ENCODE results near the gene RAI1. TPM values are rescaled to one million over a fixed set of nuclear protein-coding genes. Genes with fewer than 3 reads are reported as not detected.
A peak's percentile ranks its signal among the peaks of the same experiment; 100 is the strongest.

RAI1 gene
- total RNA-seq, 2 donors from 2014 or later = 7.0 to 16.0 TPM

DNA sequence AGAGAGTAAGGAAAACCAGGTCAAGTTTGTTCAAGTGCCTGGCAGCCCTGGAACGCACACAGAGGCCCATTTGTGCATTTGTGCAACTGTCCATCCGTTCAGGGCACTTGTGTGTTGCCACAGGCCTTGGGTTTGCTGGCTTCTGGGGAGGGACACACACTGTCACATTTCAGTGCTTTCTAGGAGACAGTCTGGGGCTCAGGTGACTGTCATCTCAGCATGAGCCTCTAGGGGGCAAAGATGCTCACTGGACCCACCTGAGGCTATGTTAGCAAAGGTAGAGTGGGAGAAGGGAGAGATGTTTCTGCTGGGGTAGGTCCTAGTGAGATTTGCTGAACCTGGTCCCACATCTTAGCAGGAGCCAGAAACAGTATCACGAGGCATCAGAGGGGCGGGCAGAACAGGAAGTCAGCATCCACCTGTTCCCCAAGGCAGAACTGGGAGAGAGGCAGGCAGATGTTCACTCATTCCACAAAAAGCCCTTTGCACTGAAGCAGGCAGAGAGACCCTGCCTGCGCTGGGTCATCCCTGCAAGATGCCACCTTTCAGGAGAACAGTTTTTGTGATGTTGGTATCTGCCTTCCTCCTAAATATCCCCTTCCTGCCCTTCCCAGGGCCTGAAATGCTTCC lies 48.5 kb downstream of the RAI1 start:
- ATAC-seq (replicated peaks) = peak; percentile 89
- Mint-ChIP-seq H3K27me3 (no peaks in the 10 kb centered on the region), H3K4me1 (no peaks in the 10 kb centered on the region), H3K9me3 (no peaks in the 10 kb centered on the region), H3K4me3 (no peak overlapping the region), H3K36me3 (ENCODE audit: low read depth) (no peaks in the 10 kb centered on the region), H3K27ac (no peak overlapping the region)

GRCh38 chr17:17730250-17730935 lies 49.1 kb downstream of the RAI1 start:
- Mint-ChIP-seq H3K4me1 (no peaks in the 10 kb centered on the region), H3K9me3 (no peaks in the 10 kb centered on the region), H3K27me3 (no peaks in the 10 kb centered on the region), H3K36me3 (ENCODE audit: low read depth) (no peaks in the 10 kb centered on the region), H3K27ac (no peak overlapping the region), H3K4me3 (no peak overlapping the region)
- no peak for ATAC-seq (replicated peaks)

- Mint-ChIP-seq H3K27ac (peak overlapping the region; percentile 48), H3K4me3 (no peak overlapping the region), H3K9me3 (no peaks in the 10 kb centered on the region), H3K36me3 (ENCODE audit: low read depth) (no peaks in the 10 kb centered on the region), H3K27me3 (no peaks in the 10 kb centered on the region), H3K4me1 (peaks cover 3% of the 10 kb centered on the region)
- ATAC-seq (replicated peaks) = no peak
Observed at GRCh38 chr17:17732444-17732843, 51.2 kb downstream of the RAI1 start.

GRCh38 chr17:17732892-17733670 lies 51.8 kb downstream of the RAI1 start:
- Mint-ChIP-seq H3K27me3 (no peaks in the 10 kb centered on the region), H3K36me3 (ENCODE audit: low read depth) (no peaks in the 10 kb centered on the region), H3K9me3 (no peaks in the 10 kb centered on the region), H3K4me3 (no peak overlapping the region), H3K27ac (no peak overlapping the region), H3K4me1 (peaks cover 3% of the 10 kb centered on the region)
- ATAC-seq (replicated peaks) = no peak

- Mint-ChIP-seq H3K27me3 (no peaks in the 10 kb centered on the region), H3K9me3 (no peaks in the 10 kb centered on the region), H3K4me1 (peaks cover 7% of the 10 kb centered on the region), H3K4me3 (no peak overlapping the region), H3K36me3 (ENCODE audit: low read depth) (no peaks in the 10 kb centered on the region), H3K27ac (no peak overlapping the region)
- no peak for ATAC-seq (replicated peaks)
Observed at GRCh38 chr17:17736205-17737183, 55.2 kb downstream of the RAI1 start.

DNA sequence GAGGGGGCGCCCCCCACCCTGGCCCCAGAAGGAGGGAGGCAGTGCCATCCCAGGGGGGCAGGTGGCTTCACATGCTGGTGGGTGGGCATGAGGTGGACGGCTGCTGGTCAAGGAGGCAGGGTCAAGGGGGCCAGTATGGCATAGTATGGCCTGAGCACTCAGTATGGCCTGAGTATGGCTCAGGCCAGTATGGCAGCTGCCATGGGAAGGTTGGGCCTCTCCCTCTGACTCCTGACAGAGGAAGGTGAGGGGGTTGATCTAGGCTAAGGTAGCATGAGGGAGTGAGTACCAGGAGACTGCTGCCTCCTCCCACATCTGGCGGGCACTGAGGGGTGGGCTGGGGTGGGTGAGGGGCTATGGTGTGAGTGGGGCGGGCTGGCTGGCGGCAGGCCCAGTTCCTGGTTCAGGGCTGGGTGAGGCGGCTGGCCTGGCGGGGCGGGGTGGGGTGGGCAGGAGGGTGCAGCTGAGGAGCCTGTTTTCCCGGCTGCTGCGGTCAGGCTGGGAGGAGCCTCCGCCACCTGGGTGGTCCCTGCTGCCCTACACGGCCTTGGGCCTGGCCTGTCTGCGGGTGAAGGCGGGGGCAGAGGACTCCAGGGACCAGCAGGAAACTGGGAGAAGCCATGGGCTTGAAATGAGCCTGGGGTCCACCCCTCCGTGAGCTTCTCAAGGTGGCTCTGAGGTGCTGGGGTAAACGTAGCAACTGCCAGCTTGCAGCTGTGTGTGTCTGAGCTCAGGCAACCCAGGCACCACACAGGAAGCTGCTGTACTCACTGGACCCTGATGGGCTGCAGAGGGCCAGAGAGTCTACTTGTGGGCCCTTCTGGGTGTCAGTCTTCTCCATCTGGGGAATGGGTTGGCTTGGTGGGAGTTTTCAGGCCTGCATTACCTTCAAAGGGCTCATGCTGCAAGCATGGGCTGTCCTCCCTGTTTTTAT lies 57.0 kb downstream of the RAI1 start:
- no peaks in the 10 kb centered on the region for H3K36me3 Mint-ChIP-seq (ENCODE audit: low read depth)
- H3K27me3 Mint-ChIP-seq = no peaks in the 10 kb centered on the region
- no peak overlapping the region for H3K4me3 Mint-ChIP-seq
- H3K9me3 Mint-ChIP-seq = no peaks in the 10 kb centered on the region
- peak overlapping the region; percentile 71 for H3K27ac Mint-ChIP-seq
- ATAC-seq (replicated peaks) = no peak
- peaks cover 7% of the 10 kb centered on the region for H3K4me1 Mint-ChIP-seq

DNA sequence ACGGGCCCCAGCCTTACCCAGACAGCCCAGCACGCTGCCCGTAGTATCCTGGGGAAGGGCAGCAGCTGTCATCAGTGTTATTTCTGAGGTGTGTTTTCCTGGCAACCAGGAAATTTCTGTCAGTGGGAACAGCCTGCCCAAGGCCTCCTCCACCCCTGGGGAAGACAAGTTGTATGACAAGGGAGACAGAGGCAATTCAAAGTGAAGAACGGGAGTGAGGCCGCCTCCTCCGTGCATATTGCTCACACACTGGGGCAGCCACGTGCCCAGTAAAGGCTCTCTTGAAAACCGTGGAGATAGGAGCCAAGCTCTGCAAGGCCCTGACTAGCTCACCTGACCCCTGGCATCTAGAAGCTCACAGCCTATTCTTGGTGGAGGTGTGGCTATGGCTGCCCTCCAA lies 57.6 kb downstream of the RAI1 start:
- Mint-ChIP-seq H3K9me3 (no peaks in the 10 kb centered on the region), H3K4me3 (no peak overlapping the region), H3K27me3 (no peaks in the 10 kb centered on the region), H3K36me3 (ENCODE audit: low read depth) (no peaks in the 10 kb centered on the region), H3K4me1 (peaks cover 7% of the 10 kb centered on the region), H3K27ac (peak overlapping the region; percentile 71)
- no peak for ATAC-seq (replicated peaks)

DNA sequence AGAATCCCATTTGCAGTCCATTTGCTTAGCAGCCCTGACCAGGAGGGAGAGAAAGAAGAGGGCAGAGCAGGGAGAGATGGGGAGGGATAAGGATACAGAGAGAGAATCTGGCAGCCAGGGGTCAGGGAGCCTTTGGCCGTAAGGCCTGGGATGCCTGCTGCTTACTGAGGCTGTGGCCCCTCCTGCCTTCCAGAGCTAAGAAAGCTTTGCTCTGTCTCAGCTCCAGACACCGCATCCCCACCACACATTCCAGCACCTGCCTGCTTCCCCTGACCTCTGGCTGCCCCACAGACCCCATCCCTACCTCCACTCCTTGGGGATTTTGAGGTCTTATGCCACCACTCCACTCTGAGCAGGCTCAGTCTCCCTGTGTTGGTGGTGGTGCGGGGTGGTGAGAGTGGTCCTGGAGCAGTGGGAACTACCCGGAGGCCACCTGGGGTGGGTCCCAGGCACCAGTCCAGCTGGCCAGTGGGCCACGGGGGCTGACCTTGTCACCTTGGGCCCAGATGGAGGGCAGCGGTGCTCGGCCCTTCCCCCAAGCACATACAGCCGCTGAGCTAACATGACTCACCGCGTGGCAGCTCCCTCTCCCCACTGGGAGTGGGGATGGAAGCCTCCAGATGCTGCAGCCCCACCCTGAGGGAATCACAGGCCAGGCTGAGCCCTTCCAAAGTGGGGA lies 58.3 kb downstream of the RAI1 start:
- Mint-ChIP-seq H3K4me1 (peaks cover 7% of the 10 kb centered on the region), H3K27me3 (no peaks in the 10 kb centered on the region), H3K4me3 (no peak overlapping the region), H3K9me3 (no peaks in the 10 kb centered on the region), H3K36me3 (ENCODE audit: low read depth) (no peaks in the 10 kb centered on the region), H3K27ac (peak overlapping the region; percentile 71)
- ATAC-seq (replicated peaks) = no peak

GRCh38 chr17:17740615-17741348 lies 59.5 kb downstream of the RAI1 start:
- no peaks in the 10 kb centered on the region for H3K36me3 Mint-ChIP-seq (ENCODE audit: low read depth)
- no peaks in the 10 kb centered on the region for H3K9me3 Mint-ChIP-seq
- peak; percentile 87 for ATAC-seq (replicated peaks)
- peak overlapping the region; percentile 42 for H3K4me3 Mint-ChIP-seq
- H3K27ac Mint-ChIP-seq = peak overlapping the region; percentile 65
- no peaks in the 10 kb centered on the region for H3K27me3 Mint-ChIP-seq
- H3K4me1 Mint-ChIP-seq = peaks cover 6% of the 10 kb centered on the region

DNA sequence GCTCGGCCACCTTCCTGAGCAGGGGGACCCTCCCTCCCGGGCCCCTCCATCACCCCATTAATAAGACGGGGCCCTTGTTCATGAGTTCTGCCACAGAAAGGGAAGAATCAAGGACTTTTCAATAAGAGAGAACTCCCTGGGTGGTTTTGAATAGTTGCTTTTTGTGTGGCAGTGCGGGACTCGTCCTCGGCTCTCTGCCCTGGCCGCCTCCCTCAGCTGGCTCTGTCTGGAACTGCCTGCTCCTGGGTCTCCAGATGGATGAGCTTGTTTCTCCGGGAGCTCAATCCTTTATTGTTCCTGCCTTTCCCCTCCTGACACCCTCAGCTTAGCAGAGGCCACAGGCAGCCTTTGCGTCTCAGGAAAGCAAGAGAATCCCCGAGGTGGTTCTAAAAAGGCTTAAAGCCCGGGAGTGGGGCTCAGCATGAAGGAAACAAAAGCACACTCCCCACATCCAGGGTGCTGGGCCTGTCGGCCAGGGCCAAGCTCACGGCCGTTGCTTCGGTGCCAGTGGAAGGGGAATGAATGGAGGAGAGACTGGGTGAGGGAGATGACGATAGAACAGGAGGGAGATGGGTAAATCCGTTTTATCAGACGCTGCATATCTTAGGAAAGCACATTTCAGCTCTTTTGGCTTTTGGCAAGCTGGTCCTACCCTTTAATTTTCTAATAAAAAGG lies 60.2 kb downstream of the RAI1 start:
- no peaks in the 10 kb centered on the region for H3K9me3 Mint-ChIP-seq
- H3K27ac Mint-ChIP-seq = peak overlapping the region; percentile 65
- peak overlapping the region; percentile 42 for H3K4me3 Mint-ChIP-seq
- H3K27me3 Mint-ChIP-seq = no peaks in the 10 kb centered on the region
- H3K4me1 Mint-ChIP-seq = peaks cover 4% of the 10 kb centered on the region
- no peak for ATAC-seq (replicated peaks)
- H3K36me3 Mint-ChIP-seq (ENCODE audit: low read depth) = no peaks in the 10 kb centered on the region

- H3K27me3 Mint-ChIP-seq = no peaks in the 10 kb centered on the region
- H3K4me3 Mint-ChIP-seq = no peak overlapping the region
- H3K36me3 Mint-ChIP-seq (ENCODE audit: low read depth) = no peaks in the 10 kb centered on the region
- no peaks in the 10 kb centered on the region for H3K9me3 Mint-ChIP-seq
- peak overlapping the region; percentile 28 for H3K27ac Mint-ChIP-seq
- no peak for ATAC-seq (replicated peaks)
- H3K4me1 Mint-ChIP-seq = peaks cover 4% of the 10 kb centered on the region
Observed at GRCh38 chr17:17742133-17742621, 60.9 kb downstream of the RAI1 start.

All from activated T-helper 17 cell treated with anti-CD3 and anti-CD28 coated beads, Interleukin-2, amount 50 U/mL, for 72 hours (primary cell).